Ramos (cell line): ENCODE data around the gene SART3.
"Not testable (repeated sequence)": the region's sequence is repeated elsewhere in the genome, so short reads cannot be mapped to it uniquely, and the experiment has no call there.

Experiments used
- in situ Hi-C: fragments of 300-500 bp; cut with MboI; formaldehyde crosslinking; loops from one replicate; pipeline ENCODE4 v1.14.3; 2022; ENCODE audit warnings: low sequenced_read_pairs; ENCODE audit not compliant: unreplicated experiment

Gene SART3

DNA sequence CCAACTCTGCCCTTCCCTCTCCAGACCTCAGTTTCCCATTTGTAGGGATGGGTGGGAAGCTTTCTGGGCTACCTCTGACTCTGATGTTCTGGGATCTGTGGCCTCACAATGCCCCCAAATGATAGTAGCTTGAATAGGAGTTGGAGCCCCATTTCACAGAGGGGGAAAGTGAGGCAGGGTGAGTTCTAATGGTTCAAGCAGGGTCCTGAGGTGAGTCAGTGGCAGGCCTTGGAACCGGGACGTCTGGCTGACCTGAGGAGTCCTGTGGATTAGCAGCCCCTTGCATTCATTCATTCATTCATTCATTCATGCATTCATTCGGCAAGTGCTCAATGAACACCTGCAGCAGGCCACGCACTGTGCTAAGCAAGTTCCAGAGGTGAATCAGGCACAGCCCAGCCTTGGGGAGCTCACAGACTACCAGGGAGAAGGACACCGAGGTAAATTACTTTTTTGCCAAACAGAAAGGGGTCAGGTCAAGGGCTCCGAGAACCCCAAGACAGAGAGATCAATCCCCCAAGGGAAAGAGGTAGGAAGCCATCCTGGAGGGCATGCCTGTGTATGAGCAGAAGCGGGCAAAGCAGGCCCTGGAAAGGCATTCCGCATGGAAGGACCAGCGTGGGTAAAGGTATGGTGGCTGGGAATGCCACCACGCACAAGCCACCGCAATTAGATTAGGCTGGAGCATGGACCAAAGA lies 37.7 kb upstream of the SART3 start:
- in situ Hi-C loops, result no loop called here

DNA sequence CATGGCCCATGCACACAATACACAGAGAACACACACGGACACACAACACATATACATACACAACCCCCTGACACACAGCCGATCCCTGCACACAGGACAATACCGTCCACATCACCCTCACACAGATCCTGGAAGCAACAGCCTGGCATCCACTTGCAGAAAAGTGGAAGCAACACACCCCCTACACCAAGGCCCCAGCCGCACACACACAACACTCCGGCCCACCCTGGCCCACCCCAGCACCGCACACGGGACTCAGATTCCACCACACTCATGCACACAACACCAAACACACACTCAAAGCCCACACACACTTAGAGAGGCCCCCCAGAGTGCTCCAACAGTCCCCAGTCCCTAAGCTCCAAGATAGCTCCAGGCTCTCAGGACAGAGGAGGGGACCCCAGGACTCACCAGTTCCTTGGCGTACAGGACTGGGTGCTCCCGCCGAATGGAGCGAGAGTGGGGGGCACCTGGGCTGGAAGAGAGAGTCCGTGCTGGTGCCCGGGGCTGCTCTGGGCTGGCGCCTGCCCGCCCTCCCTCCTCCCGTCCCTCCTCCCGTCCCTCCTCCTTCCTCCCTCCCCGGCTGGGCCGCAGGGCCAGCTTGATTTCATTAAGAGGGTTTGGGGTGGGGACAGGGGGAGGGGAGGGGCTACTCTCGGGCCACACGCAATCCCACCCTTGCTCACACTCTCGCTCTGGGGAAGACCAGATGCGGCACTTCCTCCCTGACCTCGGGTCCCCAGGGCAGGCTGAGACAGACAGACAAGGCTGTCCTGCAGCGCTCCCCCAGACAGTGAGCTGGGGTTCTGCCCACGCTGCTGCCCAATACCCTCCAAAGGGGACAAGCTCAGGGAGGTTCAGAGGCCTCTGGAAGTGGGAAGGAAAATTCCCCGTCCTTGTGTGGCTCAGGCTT lies 36.8 kb upstream of the SART3 start, which contains the start of gene TMEM119:
TMEM119 (minus strand) TSS at position 526 of the 913 bp plus-strand sequence. CDS start 5,701 bp downstream, outside the sequence.
- in situ Hi-C loops, result no loop called here

DNA sequence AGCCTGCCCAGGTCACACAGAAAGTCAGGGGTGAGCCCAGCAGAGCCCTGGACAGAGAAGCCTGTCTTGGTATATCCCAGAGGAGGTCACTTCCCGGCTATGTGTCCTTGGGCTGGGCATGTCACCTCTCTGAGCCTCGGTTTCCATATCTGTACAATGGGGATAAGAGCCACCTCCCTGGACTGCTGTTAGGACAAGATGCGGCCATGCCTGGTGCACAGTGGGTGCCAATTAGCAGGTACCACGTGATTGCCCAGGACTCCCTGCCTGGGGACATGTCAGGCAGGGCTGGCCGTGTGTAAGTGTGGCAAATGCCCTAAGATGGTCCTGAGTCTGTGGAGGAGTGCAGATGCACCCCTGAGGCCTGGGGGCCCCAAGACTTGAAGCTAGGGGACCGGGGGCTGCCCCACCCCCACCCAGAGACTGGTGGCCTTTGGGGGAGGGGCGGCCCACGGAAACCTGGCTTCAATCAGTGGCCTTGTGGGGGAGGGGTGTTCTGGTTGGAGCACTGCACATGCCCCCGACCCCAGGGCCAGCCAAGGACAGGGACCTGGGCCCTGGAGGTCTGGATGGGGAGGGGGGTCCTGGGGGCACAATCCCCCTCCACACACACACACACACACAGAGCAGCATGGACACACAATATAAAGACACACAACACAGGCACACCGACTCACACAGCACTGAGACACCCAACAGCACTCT lies 36.0 kb upstream of the SART3 start:
- in situ Hi-C loops, result no loop called here

GRCh38 chr12:108595711-108596647 lies 35.0 kb upstream of the SART3 start:
- in situ Hi-C loops, result no loop called here

DNA sequence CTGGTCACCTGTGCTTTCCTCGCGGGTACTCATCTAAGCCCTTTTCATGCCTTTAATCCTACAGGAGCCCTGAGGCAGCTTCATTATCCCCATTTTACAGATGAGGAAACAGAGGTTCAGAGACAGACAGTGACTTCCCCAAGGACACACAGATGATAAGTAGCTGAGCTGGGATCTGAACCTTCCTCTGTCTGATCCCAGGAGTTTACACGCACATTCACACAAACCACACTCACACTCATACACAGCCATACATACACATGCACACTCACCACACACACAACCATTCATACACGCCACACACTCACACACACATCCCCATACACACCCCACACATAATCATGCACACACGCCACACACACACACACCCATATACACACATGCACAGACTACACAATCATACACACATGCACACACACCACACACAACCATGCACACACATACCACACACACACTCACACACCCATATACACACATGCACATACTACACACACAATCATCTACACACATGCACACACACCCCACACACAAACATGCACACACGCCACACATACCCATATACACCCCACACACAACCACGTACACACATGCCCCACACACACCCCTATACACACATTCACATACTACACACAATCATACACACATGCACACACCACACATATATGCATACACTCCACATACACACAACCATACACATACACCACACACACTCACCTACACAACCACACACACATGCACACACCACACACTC lies 34.2 kb upstream of the SART3 start:
- in situ Hi-C loops, result no loop called here

- in situ Hi-C loops, result no loop called here
Measured at GRCh38 chr12:108594323-108594903, 33.4 kb upstream of the SART3 start.

GRCh38 chr12:108592033-108592909 lies 31.3 kb upstream of the SART3 start:
- in situ Hi-C loops, result no loop called here

GRCh38 chr12:108591267-108591980 lies 30.5 kb upstream of the SART3 start:
- in situ Hi-C loops, result no loop called here

- in situ Hi-C loops, result not testable (repeated sequence)
Measured at GRCh38 chr12:108590463-108590862, 29.5 kb upstream of the SART3 start.

DNA sequence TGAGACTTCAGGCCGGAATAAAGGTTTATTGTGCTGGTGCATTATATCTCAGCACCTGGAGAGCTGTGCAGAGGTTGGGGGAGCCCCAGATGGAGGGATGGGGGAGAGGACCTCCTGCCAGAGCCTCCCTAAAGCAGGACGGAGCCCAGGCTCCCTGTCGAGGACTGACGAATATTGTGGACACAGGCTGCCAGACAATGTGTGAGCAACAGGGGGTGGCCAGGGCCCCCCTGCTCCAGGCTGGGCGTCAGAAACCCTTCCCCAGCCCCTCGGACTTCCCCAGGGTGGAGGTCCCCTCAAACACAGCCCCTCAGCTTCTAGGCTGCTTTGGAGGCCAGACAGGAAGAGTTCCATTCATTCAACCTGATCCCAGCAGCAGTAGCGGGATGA lies 28.9 kb upstream of the SART3 start:
- in situ Hi-C loops, result no loop called here

GRCh38 chr12:108589028-108589839 lies 28.3 kb upstream of the SART3 start:
- in situ Hi-C loops, result no loop called here

DNA sequence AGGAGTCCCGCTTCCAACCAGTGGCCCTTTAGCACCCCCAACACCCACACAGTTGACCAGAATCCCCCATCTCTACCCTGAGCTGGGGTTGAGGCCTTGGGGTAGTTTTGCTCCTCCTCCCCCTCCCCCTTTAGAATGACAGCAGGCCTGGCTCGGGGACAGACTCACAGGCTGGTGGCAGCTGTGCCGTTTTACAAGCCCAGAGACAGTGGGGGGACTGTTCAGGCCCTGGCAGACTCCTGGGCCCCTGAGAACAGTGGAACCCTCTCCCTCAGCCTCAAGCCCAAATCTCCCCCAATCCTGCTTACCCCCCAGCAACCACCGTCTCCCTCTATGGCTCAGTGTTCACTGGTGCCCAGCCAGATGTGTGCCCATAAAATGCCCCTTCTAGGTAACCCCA lies 26.9 kb upstream of the SART3 start:
- in situ Hi-C loops, result no loop called here

- in situ Hi-C loops, result no loop called here
Measured at GRCh38 chr12:108586306-108586705, 25.3 kb upstream of the SART3 start.

- in situ Hi-C loops, result no loop called here
Measured at GRCh38 chr12:108585864-108586263, 24.9 kb upstream of the SART3 start.

DNA sequence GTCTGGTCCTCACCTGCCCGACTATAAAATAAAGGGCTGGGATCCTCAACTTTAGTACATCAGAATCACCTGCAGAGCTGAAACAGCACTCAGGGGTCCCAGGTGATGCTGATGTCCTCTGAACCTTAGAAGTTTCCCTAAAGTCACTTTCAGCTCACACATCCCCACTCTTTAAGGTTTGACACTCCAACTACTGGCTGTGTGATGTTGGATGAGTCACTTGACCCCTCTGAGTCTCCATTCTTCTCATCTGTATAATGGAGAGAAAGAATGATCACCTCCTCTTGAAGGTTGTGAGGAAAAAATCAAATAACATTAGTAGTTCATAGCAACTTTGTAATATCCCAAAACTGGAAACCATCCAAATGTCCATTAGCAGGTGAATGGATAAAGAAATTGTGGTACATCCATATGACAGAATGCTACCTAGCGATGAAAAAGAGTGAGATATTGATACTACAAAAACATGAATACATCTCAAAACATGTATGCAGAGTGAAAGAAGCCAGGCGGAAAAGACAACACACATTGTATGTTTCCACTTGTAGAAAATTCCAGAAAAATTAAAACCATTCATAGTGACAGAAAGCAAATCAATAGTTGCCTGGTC lies 23.6 kb upstream of the SART3 start:
- in situ Hi-C loops, result no loop called here

- in situ Hi-C loops, result no loop called here
Measured at GRCh38 chr12:108583991-108584390, 23.0 kb upstream of the SART3 start.
